ENCODE data around the gene AKR1C8. TPM values are rescaled to one million over a fixed set of nuclear protein-coding genes. Genes with fewer than 3 reads are reported as not detected.

The AKR1C8 gene
- total and polyA plus RNA-seq, 4 donors, result 0.20 to 0.94 TPM; not detected in 2

Other genes with a start within 250 kb of the AKR1C8 start
- 10 to 100 TPM; 20.2 to 53.3 TPM for gene AKR1C1, start 221.7 kb downstream of the AKR1C8 start, total RNA-seq
- gene AKR1C1, start 221.7 kb downstream of the AKR1C8 start, polyA plus RNA-seq (ENCODE audit: insufficient read length in 2 of 2), result 10 to 100 TPM; 56.0 to 60.3 TPM
- 10 to 100 TPM; 27.5 to 33.4 TPM for gene AKR1C2, start 181.3 kb downstream of the AKR1C8 start, total RNA-seq
- gene AKR1C2, start 181.3 kb downstream of the AKR1C8 start, polyA plus RNA-seq (ENCODE audit: insufficient read length in 2 of 2), result 10 to 100 TPM; 48.9 to 58.3 TPM
- 1 to 10 TPM; 4.9 to 6.1 TPM for gene AKR1C3, start 90.7 kb downstream of the AKR1C8 start, total RNA-seq
- gene AKR1C3, start 90.7 kb downstream of the AKR1C8 start, polyA plus RNA-seq (ENCODE audit: insufficient read length in 2 of 2), result 1 to 10 TPM; 1.5 to 2.3 TPM
- not detected for gene AKR1C4, start 11.7 kb upstream of the AKR1C8 start, total RNA-seq
- gene AKR1C4, start 11.7 kb upstream of the AKR1C8 start, polyA plus RNA-seq (ENCODE audit: insufficient read length in 2 of 2), result not detected
- gene UCN3, start 179.8 kb upstream of the AKR1C8 start, total RNA-seq, result under 1 TPM; 0.17 to 0.50 TPM
- 1 to 10 TPM in 1 of 2 donors, under 1 TPM in 1; 0.86 to 1.1 TPM for gene UCN3, start 179.8 kb upstream of the AKR1C8 start, polyA plus RNA-seq (ENCODE audit: insufficient read length in 2 of 2)
- gene TUBAL3, start 219.7 kb upstream of the AKR1C8 start, total RNA-seq, result under 1 TPM in 1 of 2 donors, not detected in 1; 0.66 TPM
- gene TUBAL3, start 219.7 kb upstream of the AKR1C8 start, polyA plus RNA-seq (ENCODE audit: insufficient read length in 2 of 2), result under 1 TPM in 1 of 2 donors, not detected in 1; 0.18 TPM
- 100 to 1,000 TPM in 1 of 2 donors, 10 to 100 TPM in 1; 91.9 to 190 TPM for gene NET1, start 227.4 kb upstream of the AKR1C8 start, total RNA-seq
- 10 to 100 TPM; 32.4 to 63.7 TPM for gene NET1, start 227.4 kb upstream of the AKR1C8 start, polyA plus RNA-seq (ENCODE audit: insufficient read length in 2 of 2)

All from spinal cord (tissue), 4 donors.